ENCODE measurements around the gene SDE2. TPM values are rescaled to one million over a fixed set of nuclear protein-coding genes. Genes with fewer than 3 reads are reported as not detected.
A peak's percentile ranks its signal among the peaks of the same experiment; 100 is the strongest.

The SDE2 gene
- total and polyA plus RNA-seq, 8 donors: 15.8 to 22.6 (median 21.0) TPM

DNA sequence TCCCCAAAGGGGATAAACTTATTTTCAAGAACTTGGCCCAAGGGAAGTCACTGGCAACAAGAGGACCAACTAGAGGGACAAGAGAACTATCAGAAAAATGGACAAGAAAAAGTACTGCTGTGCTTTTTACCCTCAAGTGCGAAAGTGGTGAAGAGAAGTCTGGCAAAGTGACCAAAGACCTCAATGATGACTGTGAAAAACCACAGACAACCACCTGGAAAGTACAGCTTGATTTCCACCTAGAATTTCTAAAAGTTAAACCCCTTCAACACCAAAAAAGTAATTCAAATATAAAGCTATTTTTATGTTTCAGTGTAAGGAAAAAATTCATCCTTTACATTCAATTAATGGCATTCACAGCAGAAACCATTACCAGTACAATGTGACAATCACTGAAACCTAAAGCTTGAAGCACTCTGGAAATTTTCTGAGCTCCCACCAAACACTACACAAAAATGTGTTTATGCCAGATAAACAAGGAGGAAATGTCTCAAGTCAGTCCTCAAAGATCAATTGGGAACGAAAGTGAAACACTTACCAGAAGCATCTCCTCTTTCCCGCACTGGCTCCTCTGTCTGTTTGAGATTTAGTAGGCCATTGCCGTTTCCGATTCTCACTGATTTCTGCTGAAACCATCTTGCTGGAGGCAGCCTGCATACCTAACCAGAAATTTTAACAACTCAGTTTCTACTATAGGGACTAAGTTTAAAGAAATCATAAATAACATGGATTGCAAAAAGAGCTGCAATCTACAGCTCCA lies 8.3 kb downstream of the SDE2 start:
- Histone ChIP-seq H3K36me3 (peaks cover 0 to 92% of the 10 kb centered on the region in 2 donors), H3K27ac (peak overlapping the region in 1 of 2 donors; percentile 21), H3K9me3 (no peaks in the 10 kb centered on the region), H3K27me3 (no peaks in the 10 kb centered on the region), H3K4me1 (peaks cover 0 to 21% of the 10 kb centered on the region in 2 donors), H3K4me3 (no peak overlapping the region)
- TF ChIP-seq, protein P1, sequence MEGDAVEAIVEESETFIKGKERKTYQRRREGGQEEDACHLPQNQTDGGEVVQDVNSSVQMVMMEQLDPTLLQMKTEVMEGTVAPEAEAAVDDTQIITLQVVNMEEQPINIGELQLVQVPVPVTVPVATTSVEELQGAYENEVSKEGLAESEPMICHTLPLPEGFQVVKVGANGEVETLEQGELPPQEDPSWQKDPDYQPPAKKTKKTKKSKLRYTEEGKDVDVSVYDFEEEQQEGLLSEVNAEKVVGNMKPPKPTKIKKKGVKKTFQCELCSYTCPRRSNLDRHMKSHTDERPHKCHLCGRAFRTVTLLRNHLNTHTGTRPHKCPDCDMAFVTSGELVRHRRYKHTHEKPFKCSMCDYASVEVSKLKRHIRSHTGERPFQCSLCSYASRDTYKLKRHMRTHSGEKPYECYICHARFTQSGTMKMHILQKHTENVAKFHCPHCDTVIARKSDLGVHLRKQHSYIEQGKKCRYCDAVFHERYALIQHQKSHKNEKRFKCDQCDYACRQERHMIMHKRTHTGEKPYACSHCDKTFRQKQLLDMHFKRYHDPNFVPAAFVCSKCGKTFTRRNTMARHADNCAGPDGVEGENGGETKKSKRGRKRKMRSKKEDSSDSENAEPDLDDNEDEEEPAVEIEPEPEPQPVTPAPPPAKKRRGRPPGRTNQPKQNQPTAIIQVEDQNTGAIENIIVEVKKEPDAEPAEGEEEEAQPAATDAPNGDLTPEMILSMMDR (IDR thresholded peaks at IDR 0.05): no peak
- no peak for ATAC-seq
- DNase-seq: no peak
- intact Hi-C loops (cut with DNase I): no loop called here

DNA sequence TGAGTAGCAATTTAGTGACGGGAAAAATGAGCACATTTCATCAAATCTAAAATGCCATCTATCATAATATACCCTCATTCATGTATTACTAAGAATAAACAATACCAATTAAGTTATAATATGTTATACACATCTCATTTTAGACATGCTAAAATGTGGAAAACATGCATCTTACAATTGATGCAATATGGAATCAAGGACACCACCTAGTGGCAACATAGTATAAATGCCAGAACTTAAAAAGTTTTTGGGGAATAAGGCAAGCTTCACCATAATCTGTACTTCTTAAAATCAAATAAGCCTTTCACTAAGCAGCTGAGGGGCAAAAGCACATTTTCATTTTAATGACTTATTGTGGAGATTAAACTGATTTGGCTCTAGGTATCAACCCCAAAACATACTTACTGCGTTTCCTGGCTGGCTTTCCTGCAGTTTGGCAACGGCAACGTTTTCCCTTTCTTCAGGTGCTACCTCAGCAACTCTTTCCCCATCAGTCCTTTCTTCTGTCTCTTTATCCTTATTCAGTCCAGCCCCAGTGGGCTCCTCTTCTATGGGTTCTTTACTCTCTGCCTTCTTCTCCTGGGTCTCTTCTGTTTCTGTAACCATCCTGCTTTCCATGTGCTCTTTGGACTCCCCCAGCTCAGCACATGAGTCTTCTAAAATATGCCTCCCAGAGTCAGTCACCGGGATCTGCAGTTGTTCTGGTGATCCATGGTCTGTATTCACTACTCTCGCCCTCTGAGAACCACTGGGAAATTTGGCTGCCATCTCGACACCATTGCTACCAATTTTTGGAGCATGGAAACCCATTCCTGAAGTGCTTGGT lies 11.4 kb downstream of the SDE2 start:
- ATAC-seq (peak; percentile 75), DNase-seq (peak in 1 of 4 donors; percentile 47)
- H3K4me1 ChIP-seq: peaks cover 0 to 7% of the 10 kb centered on the region in 2 donors
- H3K27me3 ChIP-seq: no peaks in the 10 kb centered on the region
- intact Hi-C loops (cut with DNase I): no loop called here
- TF ChIP-seq, protein P1 (IDR thresholded peaks at IDR 0.05): peak; percentile 59 to 71
- H3K9me3 ChIP-seq: no peaks in the 10 kb centered on the region
- no peak overlapping the region for H3K27ac ChIP-seq
- peaks cover 0 to 100% of the 10 kb centered on the region in 2 donors for H3K36me3 ChIP-seq
- no peak overlapping the region for H3K4me3 ChIP-seq

DNA sequence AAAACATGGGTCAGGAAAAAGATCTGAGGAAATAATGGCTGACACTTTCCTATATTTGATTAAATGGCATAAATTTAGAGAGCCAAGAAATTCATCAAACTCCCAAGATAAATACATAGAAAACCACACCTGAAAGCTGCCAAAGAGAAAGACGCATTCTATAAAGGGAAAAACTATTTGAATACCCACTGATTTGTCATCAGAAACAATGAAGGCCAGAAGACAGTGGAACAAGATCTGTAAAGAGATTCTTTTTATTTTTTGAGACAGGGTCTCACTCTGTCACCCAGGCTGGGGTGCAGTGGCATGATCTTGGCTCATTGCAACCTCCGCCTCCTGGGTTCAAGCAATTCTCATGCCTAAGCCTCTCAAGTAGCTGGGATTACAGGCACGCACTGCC lies 17.4 kb downstream of the SDE2 start:
- ATAC-seq (no peak), DNase-seq (no peak)
- Histone ChIP-seq H3K4me3 (no peak overlapping the region), H3K4me1 (no peaks in the 10 kb centered on the region), H3K27me3 (no peaks in the 10 kb centered on the region), H3K9me3 (peaks cover 0 to 2% of the 10 kb centered on the region in 2 donors), H3K36me3 (peaks cover 0 to 91% of the 10 kb centered on the region in 2 donors), H3K27ac (no peak overlapping the region)
- intact Hi-C loops (cut with DNase I): no loop called here
- TF ChIP-seq, protein P1 (IDR thresholded peaks at IDR 0.05): no peak

DNA sequence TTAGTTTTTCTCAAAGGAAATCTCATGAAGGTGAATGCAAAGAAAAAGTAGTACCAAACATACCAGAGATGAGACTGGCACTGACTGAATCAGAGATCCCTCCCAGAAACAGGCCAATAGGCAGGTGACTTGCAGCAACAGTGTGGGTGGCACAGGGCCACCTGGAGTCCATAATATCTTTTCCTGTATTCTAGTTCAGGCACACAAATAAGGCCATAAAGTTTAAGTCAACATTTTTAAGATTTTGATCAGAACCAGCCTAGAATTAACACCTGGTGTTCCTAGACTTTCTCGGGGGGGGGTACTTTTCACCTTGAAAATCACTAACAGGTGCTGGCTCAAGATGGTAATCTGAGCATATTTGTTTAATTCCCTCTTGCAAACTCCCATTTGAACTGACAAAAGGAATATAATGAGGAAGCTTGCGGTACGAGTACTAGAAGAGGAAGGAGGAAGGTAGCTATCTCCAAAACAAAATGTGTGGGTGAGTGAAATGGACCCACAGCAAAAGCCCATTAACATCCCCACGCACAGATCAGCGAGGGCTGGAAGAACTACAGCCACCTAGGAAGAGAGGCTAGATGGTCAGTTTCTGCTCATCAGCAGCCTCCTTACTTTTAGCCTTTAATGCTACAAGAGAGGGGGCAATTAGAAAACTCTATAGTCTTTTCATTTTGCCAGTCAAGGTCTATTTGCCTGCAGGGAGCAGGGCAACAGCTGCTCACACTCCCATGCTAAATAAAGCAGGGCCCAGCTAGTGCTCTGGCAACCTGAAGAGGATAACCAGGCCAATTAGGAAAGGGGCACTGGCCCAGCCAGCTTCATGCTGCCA lies 18.9 kb downstream of the SDE2 start:
- H3K27me3 ChIP-seq: no peaks in the 10 kb centered on the region
- H3K4me3 ChIP-seq: no peak overlapping the region
- peaks cover 0 to 76% of the 10 kb centered on the region in 2 donors for H3K36me3 ChIP-seq
- H3K27ac ChIP-seq: no peak overlapping the region
- intact Hi-C loops (cut with DNase I): no loop called here
- ATAC-seq (no peak), DNase-seq (peak in 1 of 4 donors; percentile 2)
- H3K9me3 ChIP-seq: peaks cover 0 to 2% of the 10 kb centered on the region in 2 donors
- H3K4me1 ChIP-seq: no peaks in the 10 kb centered on the region
- TF ChIP-seq, protein P1 (IDR thresholded peaks at IDR 0.05): no peak

Data from left lung (tissue), 10 donors.